ENCODE results near the gene PRICKLE4.

DNA sequence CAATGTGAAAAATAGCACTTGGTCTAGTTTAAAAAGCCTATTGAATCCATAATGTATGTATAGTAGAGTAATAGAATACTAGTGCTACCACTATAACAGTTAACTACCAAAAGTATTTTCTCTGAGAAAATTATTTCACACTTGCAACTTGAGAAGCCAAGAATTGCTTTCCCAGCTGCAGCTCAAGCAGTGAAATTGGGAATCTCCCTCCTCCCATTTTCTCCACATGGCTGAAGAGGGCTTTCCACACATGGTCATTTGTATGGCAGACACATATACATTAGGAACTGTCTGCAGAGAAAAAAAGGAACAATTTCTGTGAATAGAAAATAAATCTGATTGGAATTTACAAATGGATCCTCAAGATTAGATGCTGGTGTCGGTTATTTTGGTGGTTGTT, 41.4 kb downstream of the PRICKLE4 start:
- TF ChIP-seq POLR2A (IDR thresholded peaks at IDR 0.05; ENCODE audit: extremely low read depth, insufficient read length) (no peak), MYC (IDR thresholded peaks at IDR 0.05; ENCODE audit: low read depth, low read length) (no peak)
- TF ChIP-seq, protein P1, sequence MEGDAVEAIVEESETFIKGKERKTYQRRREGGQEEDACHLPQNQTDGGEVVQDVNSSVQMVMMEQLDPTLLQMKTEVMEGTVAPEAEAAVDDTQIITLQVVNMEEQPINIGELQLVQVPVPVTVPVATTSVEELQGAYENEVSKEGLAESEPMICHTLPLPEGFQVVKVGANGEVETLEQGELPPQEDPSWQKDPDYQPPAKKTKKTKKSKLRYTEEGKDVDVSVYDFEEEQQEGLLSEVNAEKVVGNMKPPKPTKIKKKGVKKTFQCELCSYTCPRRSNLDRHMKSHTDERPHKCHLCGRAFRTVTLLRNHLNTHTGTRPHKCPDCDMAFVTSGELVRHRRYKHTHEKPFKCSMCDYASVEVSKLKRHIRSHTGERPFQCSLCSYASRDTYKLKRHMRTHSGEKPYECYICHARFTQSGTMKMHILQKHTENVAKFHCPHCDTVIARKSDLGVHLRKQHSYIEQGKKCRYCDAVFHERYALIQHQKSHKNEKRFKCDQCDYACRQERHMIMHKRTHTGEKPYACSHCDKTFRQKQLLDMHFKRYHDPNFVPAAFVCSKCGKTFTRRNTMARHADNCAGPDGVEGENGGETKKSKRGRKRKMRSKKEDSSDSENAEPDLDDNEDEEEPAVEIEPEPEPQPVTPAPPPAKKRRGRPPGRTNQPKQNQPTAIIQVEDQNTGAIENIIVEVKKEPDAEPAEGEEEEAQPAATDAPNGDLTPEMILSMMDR (IDR thresholded peaks at IDR 0.05; ENCODE audit: low read depth, low read length) = no peak
- TF ChIP-seq, protein P2, sequence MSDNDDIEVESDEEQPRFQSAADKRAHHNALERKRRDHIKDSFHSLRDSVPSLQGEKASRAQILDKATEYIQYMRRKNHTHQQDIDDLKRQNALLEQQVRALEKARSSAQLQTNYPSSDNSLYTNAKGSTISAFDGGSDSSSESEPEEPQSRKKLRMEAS (IDR thresholded peaks at IDR 0.05; ENCODE audit: low read depth, low read length) = no peak

Data from NB4 (cell line).